Uterus (tissue), 4 donors: ENCODE data around the gene NOC4L. TPM values are rescaled to one million over a fixed set of nuclear protein-coding genes. Genes with fewer than 3 reads are reported as not detected.

Experiments
- DNase-seq, 2 donors: peaks; one replicate each; pipeline ENCODE4 v3.0.0-alpha.2; 2019 to 2020
- H3K27ac ChIP-seq, 2 donors: fragments of 200-600 bp; sonication (generic); 1 replicate in 1 of 2; 2 replicates in 1 of 2; pipeline ENCODE4 v1.5.1; 2016 to 2018
- H3K27me3 ChIP-seq, 2 donors: fragments of 200-600 bp; sonication (generic); one replicate each; pipeline ENCODE4 v1.5.1; 2018 to 2019; ENCODE audit warnings: control low read depth in 1 of 2
- H3K36me3 ChIP-seq, 2 donors: fragments of 200-600 bp; sonication (generic); one replicate each; pipeline ENCODE4 v1.5.1; 2019; ENCODE audit warnings: control low read depth in 1 of 2
- H3K4me1 ChIP-seq, 2 donors: fragments of 200-600 bp; sonication (generic); one replicate each; pipeline ENCODE4 v1.5.1; 2018 to 2019; ENCODE audit warnings: control low read depth in 1 of 2
- H3K4me3 ChIP-seq, 2 donors: fragments of 200-600 bp; sonication (generic); 1 replicate in 1 of 2; 2 replicates in 1 of 2; pipeline ENCODE4 v1.5.1; 2018 to 2019; ENCODE audit warnings: mild to moderate bottlenecking in 1 of 2
- H3K9me3 ChIP-seq, 2 donors: fragments of 200-600 bp; sonication (generic); one replicate each; pipeline ENCODE4 v1.5.1; 2019; ENCODE audit warnings: control low read depth in 1 of 2
- POLR2A ChIP-seq, 2 donors: fragments of 450-650 bp; IDR thresholded peaks; one replicate each; pipeline ENCODE4 v1.6.1; 2016; ENCODE audit warnings: antibody characterized with exemption in 2 of 2, mild to moderate bottlenecking in 1 of 2, moderate library complexity in 1 of 2
- intact Hi-C: fragments of 100-400 bp; cut with DNase I; formaldehyde crosslinking; loops from one replicate; pipeline ENCODE4 v1.15.1; 2023; ENCODE audit warnings: low total_unique reads
- total RNA-seq, 4 donors: library from RNA; depleted of rRNA in 3 of 4; stranded (reverse); fragments of >200 nt in 3 of 4; gene quantifications; one replicate each; pipeline versions ENCODE4 v1.1.0 to v1.2.4, GENCODE V29; 2014 to 2023
- TF ChIP-seq, protein P1 (sequence below), 4 experiments: fragments of 200-600 bp in 2 of 4; fragments of 450-650 bp in 2 of 4; sonication (generic) in 2 of 4; IDR thresholded peaks; one replicate each; pipeline ENCODE4 v1.5.1; 2016 to 2019; ENCODE audit warnings: antibody characterized with exemption in 4 of 4, mild to moderate bottlenecking in 2 of 4, moderate library complexity in 1 of 4
- donor health status: DM: yes; HTN: yes; CAD: no.

Gene NOC4L
- total RNA-seq, 4 donors from 2014 or later = 9.4 to 15.4 TPM; not detected in 2

DNA sequence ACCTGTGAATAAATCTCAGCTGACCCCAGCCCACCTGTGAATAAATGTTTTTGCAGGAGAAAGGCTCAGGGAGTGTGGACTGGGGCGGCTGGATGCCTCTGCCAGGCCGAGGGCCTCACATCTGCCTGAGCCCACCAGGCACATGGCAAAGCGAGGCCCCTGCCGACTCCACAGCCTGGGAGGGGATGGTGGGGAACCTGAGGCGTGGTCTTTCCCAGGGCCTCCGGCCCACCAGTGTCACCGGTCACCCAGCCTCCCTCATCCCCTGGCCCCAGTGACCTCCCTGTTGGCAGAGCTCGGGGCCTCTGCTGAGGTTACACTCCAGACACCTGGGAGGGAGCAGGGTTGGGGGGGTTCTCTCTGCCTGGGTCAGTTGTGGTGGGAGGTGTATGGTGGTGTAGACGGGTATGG, 8.2 kb downstream of the NOC4L start:
- peaks cover 0 to 9% of the 10 kb centered on the region in 2 donors for H3K4me1 ChIP-seq
- no peaks in the 10 kb centered on the region for H3K36me3 ChIP-seq
- no peak for DNase-seq
- no peaks in the 10 kb centered on the region for H3K27me3 ChIP-seq
- no peak overlapping the region for H3K27ac ChIP-seq
- no peaks in the 10 kb centered on the region for H3K9me3 ChIP-seq
- intact Hi-C loops = no loop called here
- no peak for TF ChIP-seq POLR2A (IDR thresholded peaks at IDR 0.05)
- TF ChIP-seq, protein P1, sequence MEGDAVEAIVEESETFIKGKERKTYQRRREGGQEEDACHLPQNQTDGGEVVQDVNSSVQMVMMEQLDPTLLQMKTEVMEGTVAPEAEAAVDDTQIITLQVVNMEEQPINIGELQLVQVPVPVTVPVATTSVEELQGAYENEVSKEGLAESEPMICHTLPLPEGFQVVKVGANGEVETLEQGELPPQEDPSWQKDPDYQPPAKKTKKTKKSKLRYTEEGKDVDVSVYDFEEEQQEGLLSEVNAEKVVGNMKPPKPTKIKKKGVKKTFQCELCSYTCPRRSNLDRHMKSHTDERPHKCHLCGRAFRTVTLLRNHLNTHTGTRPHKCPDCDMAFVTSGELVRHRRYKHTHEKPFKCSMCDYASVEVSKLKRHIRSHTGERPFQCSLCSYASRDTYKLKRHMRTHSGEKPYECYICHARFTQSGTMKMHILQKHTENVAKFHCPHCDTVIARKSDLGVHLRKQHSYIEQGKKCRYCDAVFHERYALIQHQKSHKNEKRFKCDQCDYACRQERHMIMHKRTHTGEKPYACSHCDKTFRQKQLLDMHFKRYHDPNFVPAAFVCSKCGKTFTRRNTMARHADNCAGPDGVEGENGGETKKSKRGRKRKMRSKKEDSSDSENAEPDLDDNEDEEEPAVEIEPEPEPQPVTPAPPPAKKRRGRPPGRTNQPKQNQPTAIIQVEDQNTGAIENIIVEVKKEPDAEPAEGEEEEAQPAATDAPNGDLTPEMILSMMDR (IDR thresholded peaks at IDR 0.05) = no peak
- H3K4me3 ChIP-seq = no peak overlapping the region

DNA sequence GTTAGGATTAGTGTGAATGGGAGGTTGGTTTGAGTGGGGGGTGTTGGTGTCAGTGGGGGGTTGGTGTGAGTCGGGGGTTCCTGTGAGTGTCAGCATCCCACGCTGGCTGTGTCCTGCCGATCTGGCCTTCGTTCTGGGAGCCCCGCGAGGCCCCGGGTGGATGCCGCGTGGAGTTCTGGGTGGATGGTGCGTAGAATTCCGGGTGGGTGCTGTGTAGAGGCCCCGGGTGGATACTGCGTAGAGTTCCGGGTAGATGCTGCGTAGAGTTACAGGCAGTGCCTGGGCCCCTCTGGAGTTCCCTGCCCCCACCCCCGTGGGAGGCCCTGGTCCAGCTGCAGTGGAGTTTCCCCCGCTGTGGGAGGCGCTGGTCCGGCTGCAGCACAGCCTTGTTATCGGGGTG, 8.7 kb downstream of the NOC4L start:
- Histone ChIP-seq H3K4me3 (no peak overlapping the region), H3K4me1 (peaks cover 0 to 9% of the 10 kb centered on the region in 2 donors), H3K36me3 (no peaks in the 10 kb centered on the region), H3K9me3 (no peaks in the 10 kb centered on the region), H3K27me3 (no peaks in the 10 kb centered on the region), H3K27ac (no peak overlapping the region)
- intact Hi-C loops = no loop called here
- no peak for DNase-seq
- TF ChIP-seq POLR2A (IDR thresholded peaks at IDR 0.05) = no peak
- TF ChIP-seq, protein P1 (IDR thresholded peaks at IDR 0.05) = no peak

DNA sequence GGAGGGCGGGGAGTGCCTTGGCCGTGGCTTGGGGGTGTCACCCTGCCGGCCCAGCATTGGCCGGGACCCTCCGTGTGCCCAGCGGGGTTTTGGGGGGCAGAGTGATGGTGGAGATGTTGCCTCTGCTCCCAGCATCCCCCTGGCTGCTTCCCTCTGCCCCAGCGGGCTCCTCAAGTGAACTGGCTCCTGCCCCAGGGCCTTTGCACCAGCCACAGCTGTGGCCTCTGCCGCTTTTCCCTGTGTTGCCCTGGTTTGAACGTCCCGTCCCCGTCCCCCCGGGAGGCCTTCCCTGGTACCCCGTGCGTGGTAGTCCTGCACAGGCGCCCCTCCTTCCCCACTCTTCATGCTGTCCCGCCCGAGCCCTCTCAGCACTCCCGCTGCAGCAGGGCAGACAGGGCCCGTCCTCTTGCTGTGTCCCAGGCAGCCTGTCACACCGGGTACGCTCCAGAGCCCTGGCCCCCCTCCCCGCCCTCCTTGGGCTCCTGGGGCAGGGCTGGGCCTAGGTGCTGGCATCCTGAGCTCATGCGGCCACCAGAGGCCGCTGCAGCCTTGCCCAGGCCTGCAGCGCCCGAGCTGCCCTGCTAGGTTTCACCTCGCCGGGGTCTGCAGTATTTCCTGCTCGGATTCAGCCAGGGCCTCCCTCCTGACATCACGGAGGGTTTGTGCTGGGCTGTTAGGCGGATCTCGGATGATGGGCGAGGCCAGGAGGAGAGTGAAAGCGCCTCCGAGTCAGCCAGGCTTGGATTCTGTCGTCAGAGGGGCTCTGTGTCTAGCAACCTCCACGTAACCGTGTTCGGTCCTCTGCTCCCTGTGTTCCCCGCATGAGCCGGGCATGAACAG, 9.5 kb downstream of the NOC4L start:
- intact Hi-C loops = no loop called here
- no peaks in the 10 kb centered on the region for H3K36me3 ChIP-seq
- DNase-seq = peak; percentile 41 to 60

DNA sequence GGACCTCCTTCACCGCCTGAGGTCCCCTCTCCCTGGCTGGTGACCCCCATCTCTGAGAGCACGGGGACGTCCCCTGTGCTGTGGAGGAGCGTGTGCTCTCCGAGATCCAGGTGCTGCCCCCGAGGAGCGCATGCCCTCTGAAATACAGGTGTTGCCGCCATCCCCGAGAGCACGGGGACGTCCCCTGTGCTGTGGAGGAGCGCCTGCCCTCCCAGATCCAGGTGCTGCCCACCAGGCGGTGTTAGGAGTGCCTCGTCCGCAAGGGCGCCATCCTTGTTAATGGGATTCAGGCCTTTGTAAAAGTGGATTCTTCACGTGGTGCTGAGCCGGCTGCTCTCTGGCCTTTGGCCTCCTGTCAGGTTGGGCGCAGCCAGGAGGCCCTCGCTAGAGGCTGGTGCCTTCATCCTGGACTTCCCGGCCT, 10.1 kb downstream of the NOC4L start:
- TF ChIP-seq POLR2A (IDR thresholded peaks at IDR 0.05) = no peak
- TF ChIP-seq, protein P1 (IDR thresholded peaks at IDR 0.05) = no peak
- Histone ChIP-seq H3K27me3 (no peaks in the 10 kb centered on the region), H3K9me3 (no peaks in the 10 kb centered on the region), H3K4me1 (peaks cover 0 to 9% of the 10 kb centered on the region in 2 donors), H3K4me3 (no peak overlapping the region), H3K27ac (no peak overlapping the region), H3K36me3 (no peaks in the 10 kb centered on the region)
- DNase-seq = no peak
- intact Hi-C loops = no loop called here

More for the DNA sequence above, 9.5 kb downstream of the NOC4L start:
- no peaks in the 10 kb centered on the region for H3K27me3 ChIP-seq
- H3K9me3 ChIP-seq = no peaks in the 10 kb centered on the region
- H3K4me1 ChIP-seq = peaks cover 0 to 9% of the 10 kb centered on the region in 2 donors
- H3K27ac ChIP-seq = no peak overlapping the region
- no peak overlapping the region for H3K4me3 ChIP-seq
- no peak for TF ChIP-seq POLR2A (IDR thresholded peaks at IDR 0.05)
- TF ChIP-seq, protein P1 (IDR thresholded peaks at IDR 0.05) = peak; percentile 88 to 90 (median 89)
